ENCODE results near the gene PPP4R2.

GRCh38 chr3:72949016-72949415 is 47.6 kb upstream of the PPP4R2 start:
- TF ChIP-seq, protein P1, sequence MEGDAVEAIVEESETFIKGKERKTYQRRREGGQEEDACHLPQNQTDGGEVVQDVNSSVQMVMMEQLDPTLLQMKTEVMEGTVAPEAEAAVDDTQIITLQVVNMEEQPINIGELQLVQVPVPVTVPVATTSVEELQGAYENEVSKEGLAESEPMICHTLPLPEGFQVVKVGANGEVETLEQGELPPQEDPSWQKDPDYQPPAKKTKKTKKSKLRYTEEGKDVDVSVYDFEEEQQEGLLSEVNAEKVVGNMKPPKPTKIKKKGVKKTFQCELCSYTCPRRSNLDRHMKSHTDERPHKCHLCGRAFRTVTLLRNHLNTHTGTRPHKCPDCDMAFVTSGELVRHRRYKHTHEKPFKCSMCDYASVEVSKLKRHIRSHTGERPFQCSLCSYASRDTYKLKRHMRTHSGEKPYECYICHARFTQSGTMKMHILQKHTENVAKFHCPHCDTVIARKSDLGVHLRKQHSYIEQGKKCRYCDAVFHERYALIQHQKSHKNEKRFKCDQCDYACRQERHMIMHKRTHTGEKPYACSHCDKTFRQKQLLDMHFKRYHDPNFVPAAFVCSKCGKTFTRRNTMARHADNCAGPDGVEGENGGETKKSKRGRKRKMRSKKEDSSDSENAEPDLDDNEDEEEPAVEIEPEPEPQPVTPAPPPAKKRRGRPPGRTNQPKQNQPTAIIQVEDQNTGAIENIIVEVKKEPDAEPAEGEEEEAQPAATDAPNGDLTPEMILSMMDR (IDR thresholded peaks at IDR 0.05), result no peak
- TF ChIP-seq POLR2A (IDR thresholded peaks at IDR 0.05), result no peak
